K562 (cell line): ENCODE data around the gene WWOX. TPM values are rescaled to one million over a fixed set of nuclear protein-coding genes. Genes with fewer than 3 reads are reported as not detected.

Experiments used
- ATAC-seq: fragments of 200-7000 bp; cut with Tn5 transposase; 3 replicates; pipeline ENCODE4 v1.9.1; 2020; ENCODE audit warnings: moderate library complexity
- BruUV-seq: library from RNA; stranded (reverse); fragments of 400-500 nt; replicated peaks from 2 replicates; lab custom pipeline; 2021; lab: Mats Ljungman, UMichigan
- CTCF ChIA-PET: fragments of 300-600 bp; formaldehyde crosslinking; extraction: SDS; loops from one replicate; lab custom pipeline; 2021; ENCODE audit warnings: low intra/inter-chr PET ratio; lab: Yijun Ruan, JAX
- POLR2A ChIA-PET: fragments of 300-600, 350-650 bp; sonication (Branson Sonifier 250); formaldehyde crosslinking; extraction: SDS; loops from one replicate; lab custom pipeline; 2021; ENCODE audit warnings: antibody characterized with exemption, inconsistent platforms; lab: Yijun Ruan, JAX
- DNase-seq, 4 experiments: peaks; one replicate each; pipeline versions ENCODE4 v3.0.0 to v3.0.0-alpha.2; 2011 to 2018; ENCODE audit warnings: low spot score in 3 of 4, mixed read lengths in 3 of 4; ENCODE audit errors: extremely low read depth in 1 of 4
- FAIRE-seq: peaks from 2 replicates; lab custom pipeline; 2011; peaks lifted over from hg19 to GRCh38; lab: Jason Lieb, UNC
- H2AFZ ChIP-seq: 2 replicates; pipeline ENCODE4 v1.6.0; 2011; ENCODE audit warnings: low read depth, low read length, control low read depth, inconsistent platforms
- H3K27ac ChIP-seq: fragments of 200-600 bp; 3 replicates; pipeline ENCODE4 v1.8.0; 2011; ENCODE audit warnings: low read depth, mild to moderate bottlenecking, control low read depth, inconsistent platforms, low read length, moderate library complexity, mixed read lengths; ENCODE audit errors: extremely low read depth
- H3K27me3 ChIP-seq, 2 experiments: fragments of 300-600 bp in 1 of 2; 2 replicates in 1 of 2; 3 replicates in 1 of 2; pipeline versions ENCODE4 v1.6.0 to v1.8.0; 2011; ENCODE audit warnings: inconsistent platforms in 2 of 2, low read length in 2 of 2, mild to moderate bottlenecking in 1 of 2, mixed read lengths in 1 of 2, moderate library complexity in 1 of 2; ENCODE audit not compliant: control insufficient read depth in 2 of 2, insufficient read depth in 2 of 2
- H3K36me3 ChIP-seq: fragments of 300-600 bp; 3 replicates; pipeline ENCODE4 v1.8.0; 2011; ENCODE audit warnings: mild to moderate bottlenecking, low read length, inconsistent platforms; ENCODE audit not compliant: control insufficient read depth, insufficient read depth
- H3K4me1 ChIP-seq, 2 experiments: fragments of 200-600 bp in 1 of 2; replicated peaks in 1 of 2; 2 replicates in 1 of 2; 3 replicates in 1 of 2; pipeline versions ENCODE4 v1.5.1 to v1.8.0; 2011; ENCODE audit warnings: inconsistent platforms in 2 of 2, low read length in 2 of 2, mild to moderate bottlenecking in 1 of 2, mixed read lengths in 1 of 2, moderate library complexity in 1 of 2; ENCODE audit not compliant: control insufficient read depth in 2 of 2, insufficient read depth in 2 of 2
- H3K4me2 ChIP-seq: 2 replicates; pipeline ENCODE4 v1.6.1; 2011; ENCODE audit warnings: low read length, control low read depth, inconsistent platforms, mixed read lengths; ENCODE audit not compliant: insufficient read depth
- H3K4me3 ChIP-seq: fragments of 200-600 bp; sonication (generic), shearing (Covaris generic); 2 replicates; pipeline ENCODE4 v1.5.1; 2016; ENCODE audit warnings: control low read depth, inconsistent platforms
- H3K79me2 ChIP-seq: fragments of 200-600 bp; 3 replicates; pipeline ENCODE4 v1.8.0; 2011; ENCODE audit warnings: low read length, inconsistent platforms; ENCODE audit not compliant: control insufficient read depth, insufficient read depth
- H3K9ac ChIP-seq, 2 experiments: 2 replicates each; pipeline versions ENCODE4 v1.6.0 to v1.6.1; 2011; ENCODE audit warnings: low read depth in 2 of 2, low read length in 2 of 2, control low read depth in 1 of 2, inconsistent platforms in 1 of 2, mild to moderate bottlenecking in 1 of 2, mixed read lengths in 1 of 2; ENCODE audit not compliant: insufficient read depth in 1 of 2
- H3K9me1 ChIP-seq: one replicate; pipeline ENCODE4 v1.6.0; 2011; ENCODE audit warnings: inconsistent platforms, mild to moderate bottlenecking, low read length, moderate library complexity; ENCODE audit not compliant: control insufficient read depth, insufficient read depth
- H3K9me3 ChIP-seq: replicated peaks from 2 replicates; pipeline ENCODE4 v1.5.1; 2011; ENCODE audit warnings: low read depth, low read length, inconsistent platforms; ENCODE audit not compliant: control insufficient read depth, insufficient read depth
- H4K20me1 ChIP-seq: replicated peaks from 2 replicates; pipeline ENCODE4 v1.6.1; 2011; ENCODE audit warnings: low read length, inconsistent platforms, mixed read lengths; ENCODE audit not compliant: control insufficient read depth, insufficient read depth
- ATF7 ChIP-seq: fragments of 450-650 bp; IDR thresholded peaks from 2 replicates; pipeline ENCODE4 v1.7.1; 2014; ENCODE audit warnings: mild to moderate bottlenecking, moderate library complexity
- CEBPB ChIP-seq: fragments of 450-650 bp; IDR thresholded peaks from 2 replicates; pipeline ENCODE4 v1.6.1; 2016; ENCODE audit warnings: missing genetic modification characterization, missing compliant biosample characterization
- MEF2A ChIP-seq: IDR thresholded peaks from 2 replicates; pipeline ENCODE4 v1.6.1; 2011; ENCODE audit warnings: low read depth, mild to moderate bottlenecking, low read length, moderate library complexity; ENCODE audit not compliant: control insufficient read depth
- PHF8 ChIP-seq: fragments of 200-600 bp; sonication (generic); IDR thresholded peaks from 2 replicates; pipeline ENCODE4 v1.6.1; 2012; ENCODE audit warnings: mixed run types, mild to moderate bottlenecking, inconsistent platforms, low read length, moderate library complexity, borderline replicate concordance
- WGBS: fragments of 100-300 bp; shearing (Covaris generic); methylation state at CpG from one replicate; pipeline ENCODE4 v1.1.6; 2016; ENCODE audit warnings: low coverage, mixed read lengths; ENCODE audit not compliant: insufficient coverage; ENCODE audit errors: missing lambda C conversion rate; 5-methylcytosine and 5-hydroxymethylcytosine counted together
- in situ Hi-C: fragments of 300-500 bp; cut with MboI; formaldehyde crosslinking; loops from 4 replicates; pipeline ENCODE4 v1.15.0; 2018; ENCODE audit warnings: inconsistent platforms, mixed read lengths
- intact Hi-C: fragments of 100-400 bp; cut with micrococcal nuclease; formaldehyde crosslinking; loops from 2 replicates; pipeline ENCODE4 v1.14.2; 2022
- polyA plus RNA-seq, 8 experiments: library from polyadenylated mRNA; depleted of rRNA in 4 of 8; stranded (reverse) in 5 of 8; unstranded in 3 of 8; fragments of >200 nt; fragmentation: Nextera tagmentation in 2 of 8; fragmentation: Illumina TruSeq in 1 of 8; extraction: Ambion mirVana in 2 of 8; extraction: Trizol in 1 of 8; gene quantifications; 2 replicates each; pipeline versions ENCODE4 v1.2.1 to v1.2.3, GENCODE V29; 2011 to 2014; ENCODE audit warnings: inconsistent platforms in 1 of 8, missing spikeins in 1 of 8
- total RNA-seq, 7 experiments: library from RNA; depleted of rRNA in 6 of 7; stranded (reverse); fragments of >200 nt in 6 of 7; fragmentation: Illumina TruSeq in 2 of 7; extraction: Trizol in 2 of 7; gene quantifications; 2 replicates each; pipeline versions ENCODE4 v1.2.1 to v1.2.3, GENCODE V29; 2011 to 2021; ENCODE audit warnings: low replicate concordance in 1 of 7
- TF ChIP-seq, protein P1 (sequence below): fragments of 450-650 bp; IDR thresholded peaks from 2 replicates; pipeline ENCODE4 v1.6.1; 2017; ENCODE audit warnings: antibody characterized with exemption, mild to moderate bottlenecking
- TF ChIP-seq, protein P2 (sequence below): fragments of 450-650 bp; formaldehyde crosslinking; IDR thresholded peaks from 2 replicates; pipeline ENCODE4 v1.4.0; 2020; ENCODE audit warnings: mild to moderate bottlenecking
- TF ChIP-seq, protein P3 (sequence below): fragments of 250-450 bp; sonication (Bioruptor Pico); IDR thresholded peaks from 2 replicates; pipeline ENCODE4 v1.5.0; 2021; ENCODE audit warnings: mild to moderate bottlenecking, borderline replicate concordance

WWOX gene
- total and polyA plus RNA-seq, 9 of the 15 experiments (the other 6 are each of a cell fraction or from before 2014, with no cell fraction given): 1.6 to 22.7 (median 8.1) TPM

DNA sequence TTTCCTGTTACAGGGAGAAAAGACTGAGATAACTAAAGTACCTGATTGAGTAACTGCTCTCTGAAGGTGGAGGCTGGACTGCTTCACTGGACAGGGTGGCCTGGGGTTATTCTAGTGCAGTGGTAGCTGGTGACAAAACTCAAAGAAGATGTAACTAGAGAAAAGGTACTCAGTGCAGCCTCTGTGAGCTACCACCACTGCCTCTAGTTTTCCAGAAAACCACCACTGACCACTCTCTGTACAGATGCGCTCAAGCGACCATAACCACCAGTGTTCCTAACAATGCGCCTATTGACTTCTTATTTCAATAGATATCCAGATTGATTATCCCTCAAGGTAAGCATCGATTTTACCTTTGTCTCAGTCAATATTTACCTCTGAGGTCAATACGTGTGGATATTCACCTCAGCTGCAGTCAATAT is 492.2 kb downstream of the WWOX start:
- H3K4me3 ChIP-seq: no peak overlapping the region
- ChIA-PET CTCF (no interaction called here), POLR2A (interaction anchor here (0.7 kb wide), 1 partner anchor 23 kb away, joined by 3 read pairs; no protein-coding TSS in a partner anchor)
- no TSS peak for BruUV-seq
- H3K4me2 ChIP-seq: no peak overlapping the region
- no peak for TF ChIP-seq ATF7
- TF ChIP-seq, protein P1, sequence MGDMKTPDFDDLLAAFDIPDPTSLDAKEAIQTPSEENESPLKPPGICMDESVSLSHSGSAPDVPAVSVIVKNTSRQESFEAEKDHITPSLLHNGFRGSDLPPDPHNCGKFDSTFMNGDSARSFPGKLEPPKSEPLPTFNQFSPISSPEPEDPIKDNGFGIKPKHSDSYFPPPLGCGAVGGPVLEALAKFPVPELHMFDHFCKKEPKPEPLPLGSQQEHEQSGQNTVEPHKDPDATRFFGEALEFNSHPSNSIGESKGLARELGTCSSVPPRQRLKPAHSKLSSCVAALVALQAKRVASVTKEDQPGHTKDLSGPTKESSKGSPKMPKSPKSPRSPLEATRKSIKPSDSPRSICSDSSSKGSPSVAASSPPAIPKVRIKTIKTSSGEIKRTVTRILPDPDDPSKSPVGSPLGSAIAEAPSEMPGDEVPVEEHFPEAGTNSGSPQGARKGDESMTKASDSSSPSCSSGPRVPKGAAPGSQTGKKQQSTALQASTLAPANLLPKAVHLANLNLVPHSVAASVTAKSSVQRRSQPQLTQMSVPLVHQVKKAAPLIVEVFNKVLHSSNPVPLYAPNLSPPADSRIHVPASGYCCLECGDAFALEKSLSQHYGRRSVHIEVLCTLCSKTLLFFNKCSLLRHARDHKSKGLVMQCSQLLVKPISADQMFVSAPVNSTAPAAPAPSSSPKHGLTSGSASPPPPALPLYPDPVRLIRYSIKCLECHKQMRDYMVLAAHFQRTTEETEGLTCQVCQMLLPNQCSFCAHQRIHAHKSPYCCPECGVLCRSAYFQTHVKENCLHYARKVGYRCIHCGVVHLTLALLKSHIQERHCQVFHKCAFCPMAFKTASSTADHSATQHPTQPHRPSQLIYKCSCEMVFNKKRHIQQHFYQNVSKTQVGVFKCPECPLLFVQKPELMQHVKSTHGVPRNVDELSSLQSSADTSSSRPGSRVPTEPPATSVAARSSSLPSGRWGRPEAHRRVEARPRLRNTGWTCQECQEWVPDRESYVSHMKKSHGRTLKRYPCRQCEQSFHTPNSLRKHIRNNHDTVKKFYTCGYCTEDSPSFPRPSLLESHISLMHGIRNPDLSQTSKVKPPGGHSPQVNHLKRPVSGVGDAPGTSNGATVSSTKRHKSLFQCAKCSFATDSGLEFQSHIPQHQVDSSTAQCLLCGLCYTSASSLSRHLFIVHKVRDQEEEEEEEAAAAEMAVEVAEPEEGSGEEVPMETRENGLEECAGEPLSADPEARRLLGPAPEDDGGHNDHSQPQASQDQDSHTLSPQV: no peak
- no peak for TF ChIP-seq MEF2A
- TF ChIP-seq PHF8: no peak
- TF ChIP-seq, protein P2, sequence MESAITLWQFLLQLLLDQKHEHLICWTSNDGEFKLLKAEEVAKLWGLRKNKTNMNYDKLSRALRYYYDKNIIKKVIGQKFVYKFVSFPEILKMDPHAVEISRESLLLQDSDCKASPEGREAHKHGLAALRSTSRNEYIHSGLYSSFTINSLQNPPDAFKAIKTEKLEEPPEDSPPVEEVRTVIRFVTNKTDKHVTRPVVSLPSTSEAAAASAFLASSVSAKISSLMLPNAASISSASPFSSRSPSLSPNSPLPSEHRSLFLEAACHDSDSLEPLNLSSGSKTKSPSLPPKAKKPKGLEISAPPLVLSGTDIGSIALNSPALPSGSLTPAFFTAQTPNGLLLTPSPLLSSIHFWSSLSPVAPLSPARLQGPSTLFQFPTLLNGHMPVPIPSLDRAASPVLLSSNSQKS (CRISPR knock-in tag): no peak
- TF ChIP-seq CEBPB: no peak
- TF ChIP-seq, protein P3, sequence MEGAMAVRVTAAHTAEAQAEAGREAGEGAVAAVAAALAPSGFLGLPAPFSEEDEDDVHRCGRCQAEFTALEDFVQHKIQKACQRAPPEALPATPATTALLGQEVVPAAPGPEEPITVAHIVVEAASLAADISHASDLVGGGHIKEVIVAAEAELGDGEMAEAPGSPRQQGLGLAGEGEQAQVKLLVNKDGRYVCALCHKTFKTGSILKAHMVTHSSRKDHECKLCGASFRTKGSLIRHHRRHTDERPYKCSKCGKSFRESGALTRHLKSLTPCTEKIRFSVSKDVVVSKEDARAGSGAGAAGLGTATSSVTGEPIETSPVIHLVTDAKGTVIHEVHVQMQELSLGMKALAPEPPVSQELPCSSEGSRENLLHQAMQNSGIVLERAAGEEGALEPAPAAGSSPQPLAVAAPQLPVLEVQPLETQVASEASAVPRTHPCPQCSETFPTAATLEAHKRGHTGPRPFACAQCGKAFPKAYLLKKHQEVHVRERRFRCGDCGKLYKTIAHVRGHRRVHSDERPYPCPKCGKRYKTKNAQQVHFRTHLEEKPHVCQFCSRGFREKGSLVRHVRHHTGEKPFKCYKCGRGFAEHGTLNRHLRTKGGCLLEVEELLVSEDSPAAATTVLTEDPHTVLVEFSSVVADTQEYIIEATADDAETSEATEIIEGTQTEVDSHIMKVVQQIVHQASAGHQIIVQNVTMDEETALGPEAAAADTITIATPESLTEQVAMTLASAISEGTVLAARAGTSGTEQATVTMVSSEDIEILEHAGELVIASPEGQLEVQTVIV (CRISPR knock-in tag): no peak
- no peaks in the 10 kb centered on the region for H3K4me1 ChIP-seq
- no peak overlapping the region for H2AFZ ChIP-seq
- DNase-seq: no peak
- peaks cover 5% of the 10 kb centered on the region for H3K9me1 ChIP-seq
- H3K36me3 ChIP-seq: no peaks in the 10 kb centered on the region
- intact Hi-C loops (no loop called here), in situ Hi-C loops (no loop called here)
- no peaks in the 10 kb centered on the region for H3K79me2 ChIP-seq
- H3K27me3 ChIP-seq: peaks cover 0 to 6% of the 10 kb centered on the region in 2 experiments; a peak in 2 of 5 replicates
- ATAC-seq: no peak
- no peaks in the 10 kb centered on the region for H3K9me3 ChIP-seq
- no peak overlapping the region for H3K27ac ChIP-seq
- WGBS: 28% methylated on average over 5 of the region's 5 CpGs
- H3K9ac ChIP-seq: no peak overlapping the region
- H4K20me1 ChIP-seq: no peaks in the 10 kb centered on the region; the same call in 1 of the 2 replicates
- no peak for FAIRE-seq
